NCI-H510A (cell line): ENCODE data around the gene HLA-DOA.

ENCODE experiments used
- DNase-seq: peaks from one replicate; lab custom pipeline; 2025; lab: John Stamatoyannopoulos, UW

Gene HLA-DOA

GRCh38 chr6:33008944-33009861 lies at the start of gene HLA-DOA:
Gene HLA-DOA, minus strand, starts transcription at chr6:33009591.
- no peak for DNase-seq

GRCh38 chr6:33057222-33058150 lies 48.1 kb upstream of the HLA-DOA start:
- no peak for DNase-seq

GRCh38 chr6:33053230-33053629 lies 43.8 kb upstream of the HLA-DOA start:
- no peak for DNase-seq

DNA sequence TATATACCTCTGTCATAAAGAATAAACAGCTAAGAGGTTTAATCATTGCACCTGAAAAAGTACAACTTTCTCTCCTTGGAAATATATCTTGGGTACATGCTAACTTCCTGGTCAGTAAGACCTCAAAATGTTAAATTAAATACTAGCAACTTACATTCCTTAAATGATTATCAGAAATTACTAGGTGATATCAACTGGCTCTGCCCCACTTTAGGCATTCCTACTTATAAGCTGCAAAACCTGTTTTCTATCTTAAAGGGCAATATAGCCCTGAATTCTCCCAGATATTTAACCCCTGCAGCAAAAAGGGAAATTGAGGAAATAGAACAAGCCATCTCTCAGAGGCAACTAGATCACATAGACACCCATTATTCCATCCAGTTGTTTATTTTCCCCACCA lies 43.2 kb upstream of the HLA-DOA start:
- DNase-seq, result no peak

DNA sequence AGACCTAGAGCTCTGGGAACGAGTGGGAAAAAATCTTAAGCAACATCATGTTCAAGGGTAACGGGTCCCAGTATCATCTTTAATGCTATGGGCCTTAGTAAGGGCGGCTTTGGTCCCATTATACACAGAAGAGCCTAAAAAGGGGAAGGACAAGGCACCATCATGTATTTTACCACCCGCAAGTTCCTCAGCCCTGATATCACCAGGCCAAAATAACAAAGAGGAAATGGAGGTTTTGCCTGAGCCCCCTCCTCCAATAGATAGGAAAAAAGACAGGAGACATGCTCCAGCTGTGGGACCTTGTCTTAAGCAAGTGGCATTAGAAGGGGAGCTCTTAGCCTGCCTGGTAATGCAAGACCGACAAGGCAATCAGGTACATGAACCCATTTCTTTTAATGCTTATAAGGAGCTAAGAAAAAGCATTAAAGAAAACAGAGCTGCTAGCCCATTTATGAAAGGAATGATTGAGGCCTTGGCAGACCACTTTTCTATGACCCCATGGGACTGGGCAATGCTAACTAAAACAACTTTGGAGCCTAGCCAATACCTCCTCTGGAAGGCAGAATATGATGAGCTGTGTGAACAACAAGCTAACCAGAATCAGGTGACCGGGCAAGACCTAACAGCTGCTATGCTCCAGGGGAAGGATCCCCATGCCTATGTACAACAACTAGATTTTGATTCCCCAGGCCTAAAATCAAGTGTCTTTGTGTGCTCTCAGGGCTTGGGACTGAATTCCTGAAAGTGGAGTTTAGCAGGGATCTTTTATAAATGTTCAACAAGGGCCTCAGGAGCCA lies 40.8 kb upstream of the HLA-DOA start:
- no peak for DNase-seq

DNA sequence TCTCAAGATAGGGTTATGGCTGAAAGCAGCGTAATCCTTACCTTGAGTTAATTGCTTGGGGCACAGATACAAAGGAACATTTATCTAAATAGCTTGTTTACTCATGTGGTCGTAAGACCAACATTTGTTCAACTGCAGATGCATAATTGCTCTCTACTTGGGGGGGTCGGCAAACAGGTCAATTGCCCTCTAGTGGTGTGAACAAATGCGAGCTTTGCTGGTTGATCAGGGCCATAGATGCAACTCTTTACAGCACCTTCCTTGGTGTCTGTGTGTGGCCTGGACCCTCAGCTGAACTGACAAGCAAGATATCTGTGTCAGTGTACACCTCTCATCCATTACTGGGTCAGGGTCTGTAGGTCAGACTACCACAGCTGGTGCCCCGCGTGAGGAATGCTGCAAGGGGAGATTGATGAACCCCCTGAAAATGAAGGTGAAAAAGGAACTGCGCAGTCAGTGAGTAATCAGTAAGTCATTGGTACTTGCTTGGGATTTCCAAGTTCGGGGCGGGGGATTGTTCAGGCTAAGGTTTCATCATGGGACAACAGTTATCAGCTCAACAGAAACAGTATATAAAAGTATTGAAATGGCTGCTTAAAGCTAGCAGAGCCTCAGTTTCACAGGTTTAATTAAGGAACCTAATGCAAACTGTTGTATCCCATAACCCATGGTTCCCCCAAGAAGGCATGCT lies 40.1 kb upstream of the HLA-DOA start:
- DNase-seq, result no peak

GRCh38 chr6:33040157-33040556 lies 30.8 kb upstream of the HLA-DOA start:
- DNase-seq, result no peak

- DNase-seq, result no peak
These were observed 27.1 kb upstream of the HLA-DOA start for GRCh38 chr6:33036535-33036934.

DNA sequence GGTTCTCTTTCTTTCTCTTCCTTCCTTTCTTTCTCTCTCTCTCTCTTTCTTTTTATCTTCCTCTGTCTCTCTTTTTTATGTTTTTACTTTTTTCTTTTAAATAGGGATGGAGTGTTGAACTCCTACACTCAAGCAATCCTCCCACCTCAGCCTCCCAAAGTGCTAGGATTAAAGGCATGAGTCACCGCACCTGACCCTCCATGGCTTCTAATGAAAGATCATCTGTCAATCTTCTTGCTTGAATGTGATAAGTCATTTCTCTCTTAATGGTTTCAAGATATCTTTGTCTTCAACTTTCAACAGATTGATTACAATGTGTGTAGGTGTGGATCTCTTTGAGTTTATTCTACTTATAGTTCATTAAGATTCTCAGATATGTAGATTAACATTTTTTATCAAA lies 25.2 kb upstream of the HLA-DOA start:
- DNase-seq, result no peak

DNA sequence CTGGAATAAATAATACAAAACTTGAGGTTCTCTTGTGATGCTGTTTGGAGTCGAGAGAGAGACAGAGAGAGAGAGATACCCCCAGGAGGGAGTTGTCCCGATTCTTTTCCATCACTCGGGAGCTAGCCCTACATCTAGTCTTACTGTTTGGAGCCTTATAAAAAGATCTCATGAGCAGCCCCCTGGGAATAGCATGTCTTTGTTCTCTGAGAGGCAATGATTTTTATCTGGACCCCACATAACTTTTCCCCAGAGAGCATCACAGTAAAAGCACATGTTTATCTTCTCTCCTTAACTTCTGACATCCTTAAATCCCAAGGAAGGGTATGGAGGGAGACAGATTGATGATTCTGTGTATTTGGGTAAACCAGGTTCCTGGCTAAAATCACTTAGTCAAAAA lies 20.9 kb upstream of the HLA-DOA start:
- DNase-seq, result no peak

DNA sequence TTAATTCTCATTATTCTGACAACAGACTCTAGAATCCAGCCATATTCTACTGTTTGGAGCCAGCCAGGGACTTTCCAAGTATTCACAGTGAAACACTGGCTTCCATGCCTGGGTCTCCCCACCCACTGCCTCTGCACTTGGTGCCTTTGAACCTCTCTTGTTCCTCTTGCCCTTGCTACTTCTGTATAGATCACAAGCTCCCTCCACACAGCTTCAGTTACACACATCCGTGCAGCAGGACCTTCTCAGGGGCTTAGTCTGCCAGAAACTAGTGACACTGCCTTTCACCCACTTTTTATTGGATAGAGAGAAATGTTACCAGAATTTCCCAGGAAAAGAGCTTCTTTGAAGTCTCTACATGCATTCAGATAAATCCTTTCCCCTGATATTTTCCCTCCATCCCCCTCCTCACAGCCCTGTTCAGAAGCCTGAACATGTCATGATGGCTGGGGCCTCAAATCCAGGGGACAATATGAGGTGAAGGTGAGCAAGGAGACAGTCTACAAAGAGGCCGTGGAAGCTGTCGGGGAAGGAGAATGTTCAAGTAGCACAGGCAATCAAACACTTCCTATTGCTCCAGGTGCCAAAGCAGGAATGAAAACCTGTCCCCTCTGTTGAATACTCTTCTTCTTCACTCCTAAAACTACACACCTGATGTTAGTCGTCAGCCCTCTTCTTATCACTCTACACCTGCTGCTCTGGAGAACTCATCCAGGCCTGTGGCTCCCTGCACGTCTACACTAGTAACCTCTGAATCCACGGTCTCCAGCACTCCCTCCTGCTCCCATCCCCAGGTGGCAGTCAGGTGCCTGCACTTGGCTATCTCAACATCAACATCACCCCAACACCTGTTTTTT lies 20.2 kb upstream of the HLA-DOA start:
- no peak for DNase-seq

DNA sequence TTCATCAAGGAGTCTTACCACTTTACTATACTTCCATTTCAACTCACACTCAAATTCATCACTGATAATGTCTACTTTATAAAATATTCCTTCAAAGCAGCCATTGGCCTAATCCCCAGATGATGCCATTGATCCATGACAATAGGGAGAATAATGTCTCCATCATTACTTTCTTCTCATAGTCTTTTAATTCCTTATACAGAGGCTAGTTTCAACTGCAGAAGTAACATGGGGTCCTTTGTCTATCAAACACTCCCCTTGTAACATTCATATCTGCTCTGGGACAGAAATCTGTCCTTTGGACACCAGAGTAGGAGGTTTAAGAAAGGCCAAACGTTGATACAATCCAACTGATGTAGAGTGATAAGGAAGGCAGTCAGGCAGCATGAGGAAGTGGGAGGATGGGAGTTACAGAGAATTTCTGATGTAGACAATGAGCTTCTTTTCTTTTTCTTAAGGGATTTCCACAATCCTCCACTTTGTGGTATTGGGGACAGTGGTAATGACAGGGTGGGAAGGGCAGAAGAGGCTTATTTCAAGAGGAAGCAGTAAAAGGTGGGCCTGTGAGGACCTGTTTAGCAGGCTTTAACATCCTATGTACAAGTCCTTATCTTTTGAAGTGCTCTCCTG lies 18.9 kb upstream of the HLA-DOA start:
- DNase-seq, result no peak

GRCh38 chr6:33024521-33024920 lies 15.1 kb upstream of the HLA-DOA start:
- no peak for DNase-seq

DNA sequence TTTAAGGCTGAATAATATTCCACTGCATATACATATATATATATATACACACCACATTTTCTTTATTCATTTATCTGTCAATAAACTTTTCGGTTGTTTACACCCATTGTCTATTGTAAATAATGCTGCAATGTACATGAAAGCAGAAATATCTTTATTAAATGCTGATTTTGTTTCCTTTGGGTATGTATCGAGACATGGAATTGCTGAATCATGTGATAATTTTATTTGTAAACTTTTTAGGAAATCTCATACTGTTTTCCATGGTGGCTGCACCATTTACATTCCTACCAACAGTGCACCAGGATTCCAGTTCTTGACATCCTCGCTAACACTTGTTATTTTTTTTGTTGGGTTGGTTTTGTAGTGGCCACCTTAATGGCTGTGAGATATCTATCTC lies 14.1 kb upstream of the HLA-DOA start:
- DNase-seq, result no peak

GRCh38 chr6:33021917-33022316 lies 12.5 kb upstream of the HLA-DOA start:
- no peak for DNase-seq

- DNase-seq, result no peak
These were observed 10.0 kb upstream of the HLA-DOA start for GRCh38 chr6:33019372-33019771.

GRCh38 chr6:33018904-33019303 lies 9.5 kb upstream of the HLA-DOA start:
- DNase-seq, result no peak

DNA sequence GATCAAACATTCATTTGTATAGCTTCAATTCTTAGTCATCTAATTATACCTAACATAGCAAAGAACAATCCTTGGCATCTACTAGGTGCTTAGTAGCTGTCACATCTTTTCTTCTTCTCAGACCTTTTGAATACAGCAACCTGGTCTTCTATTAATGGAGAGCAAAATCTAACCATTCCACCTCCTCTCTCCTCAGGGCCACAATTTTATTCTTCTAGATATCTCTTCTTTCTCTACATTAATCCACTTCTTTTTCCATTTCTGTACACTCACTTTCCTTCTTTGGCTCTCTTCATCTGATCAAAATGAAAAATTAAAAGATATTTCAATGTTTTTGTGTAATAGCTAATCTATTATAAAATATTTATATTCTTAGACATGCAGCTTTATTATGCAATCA lies 9.0 kb upstream of the HLA-DOA start:
- no peak for DNase-seq

GRCh38 chr6:33017694-33018353 lies 8.4 kb upstream of the HLA-DOA start:
- no peak for DNase-seq
